HepG2 (cell line): ENCODE data around the gene EIF4G1. TPM values are rescaled to one million over a fixed set of nuclear protein-coding genes. Genes with fewer than 3 reads are reported as not detected.

ENCODE experiments used
- IRX3 ChIP-seq: sonication (generic); formaldehyde crosslinking; IDR thresholded peaks from 2 replicates; pipeline ENCODE4 v1.8.1; 2023; ENCODE audit warnings: mild to moderate bottlenecking, low read depth, missing genetic modification reagents, borderline replicate concordance
- MIER2 ChIP-seq: IDR thresholded peaks from 2 replicates; pipeline ENCODE4 v1.6.1; 2016; ENCODE audit warnings: missing biosample characterization, missing genetic modification reagents
- NFYB ChIP-seq: sonication (generic); formaldehyde crosslinking; IDR thresholded peaks from 2 replicates; pipeline ENCODE4 v1.4.0; 2020; ENCODE audit warnings: missing genetic modification reagents
- ZMYM3 ChIP-seq: sonication (generic); formaldehyde crosslinking; IDR thresholded peaks from 2 replicates; pipeline ENCODE4 v1.5.1; 2020; ENCODE audit warnings: mild to moderate bottlenecking, missing genetic modification reagents
- ZNF564 ChIP-seq: sonication (generic); formaldehyde crosslinking; IDR thresholded peaks from 2 replicates; pipeline ENCODE4 v1.8.1; 2023; ENCODE audit warnings: mild to moderate bottlenecking, missing genetic modification reagents
- ZNF678 ChIP-seq: sonication (generic); formaldehyde crosslinking; IDR thresholded peaks from 2 replicates; pipeline ENCODE4 v1.4.0; 2020; ENCODE audit warnings: mild to moderate bottlenecking, missing genetic modification reagents
- ZNF773 ChIP-seq: sonication (generic); formaldehyde crosslinking; IDR thresholded peaks from 2 replicates; pipeline ENCODE4 v1.4.0; 2020; ENCODE audit warnings: missing genetic modification reagents, borderline replicate concordance
- polyA plus RNA-seq, 8 experiments: library from polyadenylated mRNA; depleted of rRNA in 3 of 8; stranded (reverse) in 7 of 8; unstranded in 1 of 8; fragments of >200 nt; fragmentation: Illumina TruSeq in 4 of 8; extraction: Trizol in 4 of 8; gene quantifications; 2 replicates each; pipeline versions ENCODE4 v1.2.1 to v1.2.3, GENCODE V29; 2011 to 2016; ENCODE audit warnings: low read depth in 4 of 8, missing spikeins in 1 of 8, mixed read lengths in 1 of 8; ENCODE audit not compliant: insufficient read depth in 1 of 8
- total RNA-seq, 5 experiments: library from RNA; depleted of rRNA; stranded (reverse); fragments of >200 nt; fragmentation: Illumina TruSeq; extraction: Trizol; gene quantifications; 2 replicates each; pipeline ENCODE4 v1.2.3, GENCODE V29; 2016; ENCODE audit warnings: low read depth in 1 of 5
- TF ChIP-seq, protein P1 (sequence below): sonication (generic); formaldehyde crosslinking; IDR thresholded peaks from 2 replicates; pipeline ENCODE4 v1.5.1; 2020; ENCODE audit warnings: mild to moderate bottlenecking, moderate library complexity, missing genetic modification reagents
- TF ChIP-seq, protein P2 (sequence below), 2 experiments: sonication (generic) in 1 of 2; formaldehyde crosslinking in 1 of 2; IDR thresholded peaks; 2 replicates each; pipeline versions ENCODE4 v1.6.1 to v1.9.0; 2014 to 2022; ENCODE audit warnings: antibody characterized with exemption in 1 of 2, borderline replicate concordance in 1 of 2, inconsistent platforms in 1 of 2, low read depth in 1 of 2, missing genetic modification reagents in 1 of 2
- TF ChIP-seq, protein P3 (sequence below): sonication (generic); formaldehyde crosslinking; IDR thresholded peaks from 2 replicates; pipeline ENCODE4 v1.8.1; 2023; ENCODE audit warnings: mild to moderate bottlenecking, inconsistent platforms, moderate library complexity, missing genetic modification reagents, borderline replicate concordance
- TF ChIP-seq, protein P4 (sequence below): sonication (generic); formaldehyde crosslinking; IDR thresholded peaks from 2 replicates; pipeline ENCODE4 v1.8.0; 2022; ENCODE audit warnings: missing genetic modification reagents, low read depth, mild to moderate bottlenecking, borderline replicate concordance
- TF ChIP-seq, protein P5 (sequence below): sonication (generic); formaldehyde crosslinking; IDR thresholded peaks from 2 replicates; pipeline ENCODE4 v1.4.0; 2020; ENCODE audit warnings: mild to moderate bottlenecking, missing genetic modification reagents
- TF ChIP-seq, protein P6 (sequence below): sonication (generic); formaldehyde crosslinking; conservative IDR thresholded peaks from 2 replicates; pipeline ENCODE4 v1.5.0; 2020; ENCODE audit warnings: missing genetic modification reagents
- TF ChIP-seq, protein P7 (sequence below): sonication (generic); formaldehyde crosslinking; IDR thresholded peaks from 2 replicates; pipeline ENCODE4 v1.5.1; 2020; ENCODE audit warnings: missing genetic modification reagents, mild to moderate bottlenecking, borderline replicate concordance

EIF4G1 gene
- total and polyA plus RNA-seq, 2 of the 13 experiments (the other 11 are each of a cell fraction or from before 2014, with no cell fraction given), result 208 to 213 TPM

DNA sequence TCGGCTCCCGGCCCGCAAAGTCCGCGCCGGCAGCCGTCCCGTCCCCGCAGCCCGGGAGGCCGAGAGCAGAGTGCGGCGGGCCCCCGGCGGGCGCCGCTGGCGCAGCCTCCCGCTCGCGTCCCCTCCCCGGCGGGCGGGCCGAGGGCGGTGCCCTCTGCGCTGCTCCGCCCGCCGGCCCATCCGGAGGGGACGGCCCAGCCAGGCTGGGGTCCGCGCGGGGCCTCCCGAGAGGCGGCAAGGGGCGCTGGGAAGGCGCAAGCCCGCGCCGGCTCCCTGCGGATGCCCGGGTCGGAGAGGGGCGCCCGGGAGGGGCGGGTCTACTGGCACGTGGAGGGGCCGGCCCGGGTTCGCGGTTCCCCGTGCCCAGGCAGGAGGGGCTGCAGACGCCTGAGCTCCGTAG, 47.1 kb downstream of the EIF4G1 start, which contains the start of the genes CLCN2 and POLR2H (continued):
- TF ChIP-seq ZNF773 (no peak), ZNF678 (CRISPR knock-in tag) (no peak), IRX3 (no peak), ZMYM3 (CRISPR knock-in tag) (no peak), NFYB (CRISPR knock-in tag) (no peak), MIER2 (CRISPR knock-in tag) (no peak), ZNF564 (no peak)
- TF ChIP-seq, protein P1, sequence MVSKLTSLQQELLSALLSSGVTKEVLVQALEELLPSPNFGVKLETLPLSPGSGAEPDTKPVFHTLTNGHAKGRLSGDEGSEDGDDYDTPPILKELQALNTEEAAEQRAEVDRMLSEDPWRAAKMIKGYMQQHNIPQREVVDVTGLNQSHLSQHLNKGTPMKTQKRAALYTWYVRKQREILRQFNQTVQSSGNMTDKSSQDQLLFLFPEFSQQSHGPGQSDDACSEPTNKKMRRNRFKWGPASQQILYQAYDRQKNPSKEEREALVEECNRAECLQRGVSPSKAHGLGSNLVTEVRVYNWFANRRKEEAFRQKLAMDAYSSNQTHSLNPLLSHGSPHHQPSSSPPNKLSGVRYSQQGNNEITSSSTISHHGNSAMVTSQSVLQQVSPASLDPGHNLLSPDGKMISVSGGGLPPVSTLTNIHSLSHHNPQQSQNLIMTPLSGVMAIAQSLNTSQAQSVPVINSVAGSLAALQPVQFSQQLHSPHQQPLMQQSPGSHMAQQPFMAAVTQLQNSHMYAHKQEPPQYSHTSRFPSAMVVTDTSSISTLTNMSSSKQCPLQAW, result no peak
- TF ChIP-seq, protein P2, sequence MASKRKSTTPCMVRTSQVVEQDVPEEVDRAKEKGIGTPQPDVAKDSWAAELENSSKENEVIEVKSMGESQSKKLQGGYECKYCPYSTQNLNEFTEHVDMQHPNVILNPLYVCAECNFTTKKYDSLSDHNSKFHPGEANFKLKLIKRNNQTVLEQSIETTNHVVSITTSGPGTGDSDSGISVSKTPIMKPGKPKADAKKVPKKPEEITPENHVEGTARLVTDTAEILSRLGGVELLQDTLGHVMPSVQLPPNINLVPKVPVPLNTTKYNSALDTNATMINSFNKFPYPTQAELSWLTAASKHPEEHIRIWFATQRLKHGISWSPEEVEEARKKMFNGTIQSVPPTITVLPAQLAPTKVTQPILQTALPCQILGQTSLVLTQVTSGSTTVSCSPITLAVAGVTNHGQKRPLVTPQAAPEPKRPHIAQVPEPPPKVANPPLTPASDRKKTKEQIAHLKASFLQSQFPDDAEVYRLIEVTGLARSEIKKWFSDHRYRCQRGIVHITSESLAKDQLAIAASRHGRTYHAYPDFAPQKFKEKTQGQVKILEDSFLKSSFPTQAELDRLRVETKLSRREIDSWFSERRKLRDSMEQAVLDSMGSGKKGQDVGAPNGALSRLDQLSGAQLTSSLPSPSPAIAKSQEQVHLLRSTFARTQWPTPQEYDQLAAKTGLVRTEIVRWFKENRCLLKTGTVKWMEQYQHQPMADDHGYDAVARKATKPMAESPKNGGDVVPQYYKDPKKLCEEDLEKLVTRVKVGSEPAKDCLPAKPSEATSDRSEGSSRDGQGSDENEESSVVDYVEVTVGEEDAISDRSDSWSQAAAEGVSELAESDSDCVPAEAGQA (IDR thresholded peaks at IDR 0.05; ENCODE audit: low read depth), result no peak
- TF ChIP-seq, protein P2 (CRISPR knock-in tag; IDR thresholded peaks at IDR 0.05; ENCODE audit: borderline replicate concordance), result no peak
- TF ChIP-seq, protein P3, sequence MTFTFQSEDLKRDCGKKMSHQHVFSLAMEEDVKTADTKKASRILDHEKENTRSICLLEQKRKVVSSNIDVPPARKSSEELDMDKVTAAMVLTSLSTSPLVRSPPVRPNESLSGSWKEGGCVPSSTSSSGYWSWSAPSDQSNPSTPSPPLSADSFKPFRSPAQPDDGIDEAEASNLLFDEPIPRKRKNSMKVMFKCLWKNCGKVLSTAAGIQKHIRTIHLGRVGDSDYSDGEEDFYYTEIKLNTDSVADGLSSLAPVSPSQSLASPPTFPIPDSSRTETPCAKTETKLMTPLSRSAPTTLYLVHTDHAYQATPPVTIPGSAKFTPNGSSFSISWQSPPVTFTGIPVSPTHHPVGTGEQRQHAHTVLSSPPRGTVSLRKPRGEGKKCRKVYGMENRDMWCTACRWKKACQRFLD, result peak; percentile 30; the same call in 1 of the 2 replicates
- TF ChIP-seq, protein P4, sequence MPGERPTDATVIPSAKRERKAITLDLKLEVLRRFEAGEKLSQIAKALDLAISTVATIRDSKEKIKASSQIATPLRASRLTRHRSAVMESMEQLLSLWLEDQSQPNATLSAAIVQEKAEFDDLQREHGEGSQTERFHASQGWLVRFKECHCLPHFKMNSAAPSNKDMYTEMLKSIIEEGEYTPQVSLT, result no peak
- TF ChIP-seq, protein P5, sequence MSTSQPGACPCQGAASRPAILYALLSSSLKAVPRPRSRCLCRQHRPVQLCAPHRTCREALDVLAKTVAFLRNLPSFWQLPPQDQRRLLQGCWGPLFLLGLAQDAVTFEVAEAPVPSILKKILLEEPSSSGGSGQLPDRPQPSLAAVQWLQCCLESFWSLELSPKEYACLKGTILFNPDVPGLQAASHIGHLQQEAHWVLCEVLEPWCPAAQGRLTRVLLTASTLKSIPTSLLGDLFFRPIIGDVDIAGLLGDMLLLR, result no peak
- TF ChIP-seq, protein P6, sequence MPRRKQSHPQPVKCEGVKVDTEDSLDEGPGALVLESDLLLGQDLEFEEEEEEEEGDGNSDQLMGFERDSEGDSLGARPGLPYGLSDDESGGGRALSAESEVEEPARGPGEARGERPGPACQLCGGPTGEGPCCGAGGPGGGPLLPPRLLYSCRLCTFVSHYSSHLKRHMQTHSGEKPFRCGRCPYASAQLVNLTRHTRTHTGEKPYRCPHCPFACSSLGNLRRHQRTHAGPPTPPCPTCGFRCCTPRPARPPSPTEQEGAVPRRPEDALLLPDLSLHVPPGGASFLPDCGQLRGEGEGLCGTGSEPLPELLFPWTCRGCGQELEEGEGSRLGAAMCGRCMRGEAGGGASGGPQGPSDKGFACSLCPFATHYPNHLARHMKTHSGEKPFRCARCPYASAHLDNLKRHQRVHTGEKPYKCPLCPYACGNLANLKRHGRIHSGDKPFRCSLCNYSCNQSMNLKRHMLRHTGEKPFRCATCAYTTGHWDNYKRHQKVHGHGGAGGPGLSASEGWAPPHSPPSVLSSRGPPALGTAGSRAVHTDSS, result no peak
- TF ChIP-seq, protein P7, sequence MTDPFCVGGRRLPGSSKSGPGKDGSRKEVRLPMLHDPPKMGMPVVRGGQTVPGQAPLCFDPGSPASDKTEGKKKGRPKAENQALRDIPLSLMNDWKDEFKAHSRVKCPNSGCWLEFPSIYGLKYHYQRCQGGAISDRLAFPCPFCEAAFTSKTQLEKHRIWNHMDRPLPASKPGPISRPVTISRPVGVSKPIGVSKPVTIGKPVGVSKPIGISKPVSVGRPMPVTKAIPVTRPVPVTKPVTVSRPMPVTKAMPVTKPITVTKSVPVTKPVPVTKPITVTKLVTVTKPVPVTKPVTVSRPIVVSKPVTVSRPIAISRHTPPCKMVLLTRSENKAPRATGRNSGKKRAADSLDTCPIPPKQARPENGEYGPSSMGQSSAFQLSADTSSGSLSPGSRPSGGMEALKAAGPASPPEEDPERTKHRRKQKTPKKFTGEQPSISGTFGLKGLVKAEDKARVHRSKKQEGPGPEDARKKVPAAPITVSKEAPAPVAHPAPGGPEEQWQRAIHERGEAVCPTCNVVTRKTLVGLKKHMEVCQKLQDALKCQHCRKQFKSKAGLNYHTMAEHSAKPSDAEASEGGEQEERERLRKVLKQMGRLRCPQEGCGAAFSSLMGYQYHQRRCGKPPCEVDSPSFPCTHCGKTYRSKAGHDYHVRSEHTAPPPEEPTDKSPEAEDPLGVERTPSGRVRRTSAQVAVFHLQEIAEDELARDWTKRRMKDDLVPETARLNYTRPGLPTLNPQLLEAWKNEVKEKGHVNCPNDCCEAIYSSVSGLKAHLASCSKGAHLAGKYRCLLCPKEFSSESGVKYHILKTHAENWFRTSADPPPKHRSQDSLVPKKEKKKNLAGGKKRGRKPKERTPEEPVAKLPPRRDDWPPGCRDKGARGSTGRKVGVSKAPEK (CRISPR knock-in tag), result no peak
